ENCODE results near the gene WDR59.

WDR59 gene

GRCh38 chr16:74836111-74836671 lies 148.7 kb downstream of the WDR59 start:
- no peak for DNase-seq (ENCODE audit: low read depth)
- no peak overlapping the region for H3K4me3 ChIP-seq (ENCODE audit: low read depth, low read length)

GRCh38 chr16:74832228-74832627 lies 152.7 kb downstream of the WDR59 start:
- no peak for DNase-seq (ENCODE audit: low read depth)
- no peak overlapping the region for H3K4me3 ChIP-seq (ENCODE audit: low read depth, low read length)

- no peak for DNase-seq (ENCODE audit: low read depth)
- H3K4me3 ChIP-seq (ENCODE audit: low read depth, low read length) = no peak overlapping the region
Observed at GRCh38 chr16:74831467-74831866, 153.5 kb downstream of the WDR59 start.

- no peak overlapping the region for H3K4me3 ChIP-seq (ENCODE audit: low read depth, low read length)
- DNase-seq (ENCODE audit: low read depth) = no peak
Observed at GRCh38 chr16:74830648-74831047, 154.3 kb downstream of the WDR59 start.

- DNase-seq (ENCODE audit: low read depth) = no peak
- H3K4me3 ChIP-seq (ENCODE audit: low read depth, low read length) = no peak overlapping the region
Observed at GRCh38 chr16:74829637-74830036, 155.3 kb downstream of the WDR59 start.

- DNase-seq (ENCODE audit: low read depth) = no peak
- H3K4me3 ChIP-seq (ENCODE audit: low read depth, low read length) = no peak overlapping the region
Observed at GRCh38 chr16:74825941-74826340, 159.0 kb downstream of the WDR59 start.

GRCh38 chr16:74825016-74825415 lies 159.9 kb downstream of the WDR59 start:
- H3K4me3 ChIP-seq (ENCODE audit: low read depth, low read length) = no peak overlapping the region
- DNase-seq (ENCODE audit: low read depth) = no peak
